SK-N-MC (cell line): ENCODE measurements around the gene MYT1.

Experiments used
- DNase-seq: peaks from one replicate; pipeline ENCODE4 v3.0.0-alpha.2; 2011; ENCODE audit warnings: low read depth, low spot score
- H3K27ac ChIP-seq: fragments of 200-600 bp; sonication (generic); 2 replicates; pipeline ENCODE4 v1.5.1; 2016; ENCODE audit warnings: mixed run types
- H3K36me3 ChIP-seq: fragments of 200-600 bp; sonication (generic); 2 replicates; pipeline ENCODE4 v1.6.1; 2017; ENCODE audit warnings: antibody characterized with exemption, low read length, mixed read lengths; ENCODE audit not compliant: insufficient read depth
- H3K4me3 ChIP-seq: fragments of 200-600 bp; sonication (generic); 2 replicates; pipeline ENCODE4 v1.5.1; 2016
- H3K9ac ChIP-seq: fragments of 200-600 bp; sonication (generic); 2 replicates; pipeline ENCODE4 v1.8.0; 2017; ENCODE audit warnings: mixed run types, mixed read lengths; ENCODE audit not compliant: insufficient read length
- H3K9me3 ChIP-seq: fragments of 200-600 bp; sonication (generic); 2 replicates; pipeline ENCODE4 v1.6.1; 2017; ENCODE audit warnings: low read depth, mild to moderate bottlenecking, antibody characterized with exemption, low read length, moderate library complexity, mixed read lengths
- EZH2 ChIP-seq: fragments of 200-600 bp; sonication (generic); IDR thresholded peaks from one replicate; pipeline ENCODE4 v1.6.1; 2017; ENCODE audit warnings: antibody characterized with exemption
- FOXP2 ChIP-seq: optimal IDR thresholded peaks from 2 replicates; pipeline ENCODE3; 2011; ENCODE audit warnings: mild to moderate bottlenecking, moderate library complexity; ENCODE audit not compliant: insufficient read depth; ENCODE audit errors: extremely low read length, control extremely low read depth
- POLR2AphosphoS5 ChIP-seq: IDR thresholded peaks from 2 replicates; pipeline ENCODE4 v1.6.1; 2012; ENCODE audit warnings: mild to moderate bottlenecking, low read depth, low read length, borderline replicate concordance

Gene MYT1

DNA sequence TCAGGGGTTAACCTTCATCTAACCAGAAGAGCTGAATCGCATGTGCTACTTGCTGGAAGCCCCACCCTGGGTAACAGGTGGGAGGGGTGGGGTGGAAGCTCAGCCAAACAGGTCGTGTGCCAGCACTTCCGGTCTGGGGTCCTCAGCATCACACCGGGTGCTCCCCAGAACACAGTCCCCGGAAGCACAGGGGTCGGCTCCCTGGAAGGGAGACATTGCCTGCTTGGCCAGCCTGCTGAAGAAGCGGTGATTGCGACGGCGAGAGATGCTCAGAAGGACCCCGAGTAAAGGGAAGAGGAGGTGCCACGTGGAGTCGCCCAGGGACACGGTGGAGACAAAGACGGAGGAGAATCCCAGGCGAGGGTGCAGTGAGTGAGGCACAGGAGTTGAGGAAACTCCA is 36.5 kb downstream of the MYT1 start:
- no peak overlapping the region for H3K9ac ChIP-seq
- no peaks in the 10 kb centered on the region for H3K9me3 ChIP-seq
- no peaks in the 10 kb centered on the region for H3K36me3 ChIP-seq
- no peak overlapping the region for H3K4me3 ChIP-seq
- TF ChIP-seq FOXP2 (no peak), POLR2AphosphoS5 (no peak), EZH2 (no peak)
- no peak for DNase-seq
- H3K27ac ChIP-seq, result no peak overlapping the region

DNA sequence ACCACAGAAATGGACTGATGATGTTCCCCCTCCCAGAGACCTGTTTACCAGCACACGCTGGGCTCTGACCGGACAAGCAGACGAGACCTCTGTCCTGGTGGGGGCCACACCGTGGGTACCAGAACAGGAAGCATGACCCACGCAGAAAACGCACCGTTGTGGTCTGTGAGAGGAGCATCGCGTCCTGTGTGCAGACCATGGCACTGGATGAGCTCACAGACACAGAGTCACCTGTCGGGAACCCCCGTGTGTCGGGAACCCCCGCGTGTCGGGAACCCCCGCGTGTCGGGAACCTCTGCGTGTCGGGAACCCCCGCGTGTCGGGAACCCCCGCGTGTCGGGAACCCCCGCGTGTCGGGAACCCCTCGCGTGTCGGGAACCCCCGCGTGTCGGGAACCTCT is 37.4 kb downstream of the MYT1 start:
- Histone ChIP-seq H3K36me3 (no peaks in the 10 kb centered on the region), H3K4me3 (no peak overlapping the region), H3K9ac (no peak overlapping the region), H3K9me3 (no peaks in the 10 kb centered on the region), H3K27ac (no peak overlapping the region)
- no peak for DNase-seq
- TF ChIP-seq POLR2AphosphoS5 (no peak), FOXP2 (no peak), EZH2 (no peak)

DNA sequence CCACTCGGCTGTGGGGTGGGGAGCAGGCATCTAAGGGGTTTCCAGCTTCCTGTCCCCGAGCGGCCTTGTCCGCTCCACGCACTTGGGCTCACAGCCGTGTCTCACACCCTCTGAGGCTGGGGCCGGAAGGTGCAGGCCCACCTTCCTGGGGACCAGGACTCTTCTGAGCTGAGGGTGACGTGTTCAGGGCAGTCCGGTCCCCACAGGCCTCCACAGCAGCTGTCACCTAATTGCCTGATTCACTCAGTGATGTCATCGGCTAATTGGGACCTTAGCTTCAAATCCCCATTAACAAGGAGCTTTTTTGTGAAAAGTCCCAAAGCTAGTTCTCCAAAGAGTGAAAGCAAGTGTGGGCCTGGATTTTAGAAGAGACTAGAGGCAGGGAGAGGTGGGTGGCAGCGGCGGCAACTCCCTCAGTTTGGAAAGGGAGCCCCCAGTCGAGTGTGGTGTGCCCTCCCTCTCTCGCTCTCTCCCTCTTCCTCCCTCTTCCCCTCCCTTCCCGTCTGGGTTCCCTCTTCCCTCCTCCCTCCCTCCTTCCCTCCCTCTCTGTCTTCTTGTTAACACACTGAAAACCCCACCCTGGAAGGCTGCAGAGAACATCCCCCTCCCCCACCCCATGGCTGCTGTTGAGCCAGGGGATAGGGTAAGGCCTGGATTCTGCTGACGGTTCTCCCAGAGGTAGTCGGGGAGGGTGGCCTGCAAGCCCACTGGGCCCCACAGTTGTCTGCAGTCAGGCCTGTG is 39.0 kb downstream of the MYT1 start:
- Histone ChIP-seq H3K36me3 (no peaks in the 10 kb centered on the region), H3K9me3 (no peaks in the 10 kb centered on the region), H3K27ac (no peak overlapping the region), H3K4me3 (no peak overlapping the region), H3K9ac (no peak overlapping the region)
- no peak for DNase-seq
- TF ChIP-seq EZH2 (no peak), FOXP2 (no peak), POLR2AphosphoS5 (no peak)

DNA sequence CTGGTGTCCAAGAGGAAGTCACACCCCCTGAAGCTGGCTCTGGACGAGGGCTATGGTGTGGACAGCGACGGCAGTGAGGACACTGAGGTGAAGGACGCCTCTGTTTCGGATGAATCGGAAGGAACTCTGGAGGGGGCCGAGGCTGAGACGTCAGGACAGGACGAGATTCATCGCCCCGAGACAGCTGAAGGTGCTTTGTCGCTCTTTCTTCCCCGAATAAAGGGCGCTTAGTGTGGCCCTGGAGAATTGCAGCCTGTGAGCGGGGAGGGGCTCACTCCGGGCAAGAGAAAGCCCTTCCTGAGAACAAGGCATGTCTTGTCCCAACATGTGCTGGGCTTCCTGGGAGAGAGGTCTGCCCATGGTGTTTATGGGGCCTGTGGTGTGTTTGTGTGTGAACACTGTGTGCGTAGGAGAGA is 41.4 kb downstream of the MYT1 start:
- H3K9ac ChIP-seq, result no peak overlapping the region
- no peaks in the 10 kb centered on the region for H3K36me3 ChIP-seq
- DNase-seq, result no peak
- H3K27ac ChIP-seq, result no peak overlapping the region
- TF ChIP-seq POLR2AphosphoS5 (no peak), FOXP2 (no peak), EZH2 (no peak)
- no peaks in the 10 kb centered on the region for H3K9me3 ChIP-seq
- no peak overlapping the region for H3K4me3 ChIP-seq

DNA sequence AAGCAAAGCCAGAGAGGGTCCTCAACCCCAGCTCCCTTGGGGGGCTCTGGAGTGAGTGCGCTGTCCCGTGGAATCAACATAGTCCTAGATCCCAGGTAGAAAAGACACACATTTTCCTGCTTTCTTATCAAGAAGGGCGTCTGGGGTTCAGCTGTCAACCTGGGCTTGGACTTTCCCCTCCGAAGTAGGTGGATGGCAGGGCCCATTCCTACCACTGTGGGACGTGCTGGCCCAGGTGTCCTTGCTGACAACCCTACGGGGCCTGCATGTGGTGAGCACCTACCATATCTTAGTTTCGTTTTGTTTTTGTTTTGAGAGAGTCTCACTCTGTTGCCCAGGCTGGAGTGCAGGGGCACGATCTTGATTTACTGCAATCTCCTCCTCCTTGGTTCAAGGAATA is 42.4 kb downstream of the MYT1 start:
- TF ChIP-seq POLR2AphosphoS5 (no peak), EZH2 (no peak), FOXP2 (no peak)
- no peaks in the 10 kb centered on the region for H3K9me3 ChIP-seq
- no peak overlapping the region for H3K27ac ChIP-seq
- H3K4me3 ChIP-seq, result no peak overlapping the region
- no peak for DNase-seq
- no peaks in the 10 kb centered on the region for H3K36me3 ChIP-seq
- H3K9ac ChIP-seq, result no peak overlapping the region

DNA sequence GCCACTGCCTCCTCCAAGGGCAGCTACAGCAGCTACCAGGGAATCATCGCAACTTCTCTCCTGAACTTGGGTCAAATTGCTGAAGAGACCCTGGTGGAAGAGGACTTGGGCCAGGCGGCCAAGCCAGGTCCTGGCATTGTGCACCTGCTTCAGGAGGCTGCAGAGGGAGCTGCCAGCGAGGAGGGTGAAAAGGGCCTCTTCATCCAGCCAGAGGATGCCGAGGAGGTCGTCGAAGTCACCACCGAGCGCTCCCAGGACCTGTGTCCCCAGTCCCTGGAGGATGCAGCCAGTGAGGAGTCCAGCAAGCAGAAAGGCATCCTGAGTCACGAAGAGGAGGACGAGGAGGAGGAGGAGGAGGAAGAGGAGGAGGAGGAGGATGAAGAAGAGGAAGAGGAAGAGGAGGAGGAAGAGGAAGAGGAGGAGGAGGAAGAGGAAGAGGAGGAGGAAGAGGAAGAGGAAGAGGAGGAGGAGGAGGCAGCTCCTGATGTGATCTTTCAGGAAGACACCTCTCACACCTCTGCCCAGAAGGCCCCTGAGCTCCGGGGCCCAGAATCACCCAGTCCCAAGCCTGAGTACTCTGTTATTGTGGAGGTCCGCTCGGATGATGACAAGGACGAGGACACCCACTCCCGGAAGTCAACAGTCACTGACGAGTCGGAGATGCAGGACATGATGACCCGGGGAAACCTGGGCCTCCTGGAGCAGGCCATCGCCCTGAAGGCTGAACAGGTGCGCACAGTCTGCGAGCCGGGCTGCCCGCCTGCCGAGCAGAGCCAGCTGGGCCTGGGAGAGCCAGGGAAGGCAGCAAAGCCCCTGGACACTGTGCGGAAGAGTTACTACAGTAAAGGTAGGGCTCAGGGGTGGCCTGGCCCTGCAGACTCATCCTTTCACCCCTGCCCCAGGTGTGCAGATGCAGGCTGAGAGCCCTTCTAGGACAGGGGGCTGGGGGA is 43.7 kb downstream of the MYT1 start:
- Histone ChIP-seq H3K9ac (no peak overlapping the region), H3K9me3 (no peaks in the 10 kb centered on the region), H3K27ac (no peak overlapping the region), H3K36me3 (no peaks in the 10 kb centered on the region), H3K4me3 (no peak overlapping the region)
- no peak for DNase-seq
- TF ChIP-seq POLR2AphosphoS5 (no peak), FOXP2 (no peak), EZH2 (no peak)

DNA sequence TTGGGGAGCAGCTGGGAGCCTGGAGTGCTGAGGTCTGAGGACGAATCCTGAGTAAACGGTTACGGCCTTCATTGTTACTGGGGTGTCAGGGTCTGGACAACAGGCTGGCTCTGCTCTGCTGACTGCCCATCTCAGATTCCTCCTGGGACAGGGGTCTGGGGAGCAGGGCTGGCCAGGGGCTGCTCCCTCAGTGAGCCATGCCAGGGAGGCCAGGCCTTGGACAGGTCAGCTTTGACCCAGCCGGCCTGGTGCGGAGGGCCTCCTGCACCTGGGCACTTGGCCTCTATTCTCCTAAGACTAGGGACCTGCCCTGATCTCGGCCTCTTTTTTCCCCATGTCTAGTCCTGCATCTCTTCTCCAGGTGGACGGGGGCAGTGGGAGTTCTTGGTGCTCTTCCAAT is 44.9 kb downstream of the MYT1 start:
- H3K9ac ChIP-seq, result no peak overlapping the region
- TF ChIP-seq FOXP2 (no peak), POLR2AphosphoS5 (no peak), EZH2 (no peak)
- no peak overlapping the region for H3K4me3 ChIP-seq
- DNase-seq, result no peak
- H3K36me3 ChIP-seq, result no peaks in the 10 kb centered on the region
- no peaks in the 10 kb centered on the region for H3K9me3 ChIP-seq
- H3K27ac ChIP-seq, result no peak overlapping the region

DNA sequence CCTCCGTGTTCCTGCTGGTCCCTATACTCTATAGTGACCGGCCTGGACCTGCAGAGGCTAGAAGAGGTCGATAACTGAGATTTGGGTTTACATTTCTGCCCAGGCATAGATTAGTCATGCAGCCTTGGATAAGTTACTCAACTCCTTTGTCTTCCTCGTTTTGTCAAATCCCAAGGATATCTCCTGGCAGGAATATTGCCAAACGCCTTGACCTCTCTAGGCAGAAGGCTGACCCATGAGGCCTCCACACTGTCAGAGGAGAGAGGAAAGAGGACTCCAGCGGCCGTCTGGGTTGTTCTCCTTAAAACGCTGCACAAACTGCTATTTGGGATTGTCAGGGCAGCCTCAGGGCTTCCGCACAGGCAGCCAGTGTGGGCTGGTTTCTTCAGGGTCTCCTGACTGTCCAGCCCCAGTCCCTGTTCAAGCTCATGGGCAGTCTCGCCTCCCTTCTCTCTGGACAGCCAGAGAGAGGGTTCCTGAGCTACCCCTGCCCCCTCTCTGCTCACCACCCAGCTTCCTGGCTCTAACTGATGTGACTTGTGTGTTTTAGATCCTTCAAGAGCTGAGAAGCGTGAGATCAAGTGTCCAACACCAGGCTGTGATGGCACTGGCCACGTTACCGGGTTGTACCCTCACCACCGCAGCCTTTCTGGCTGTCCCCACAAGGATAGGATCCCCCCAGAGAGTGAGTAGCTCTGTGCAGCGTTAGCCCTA is 46.6 kb downstream of the MYT1 start:
- Histone ChIP-seq H3K9ac (no peak overlapping the region), H3K9me3 (no peaks in the 10 kb centered on the region), H3K27ac (no peak overlapping the region), H3K4me3 (no peak overlapping the region), H3K36me3 (no peaks in the 10 kb centered on the region)
- TF ChIP-seq FOXP2 (no peak), EZH2 (no peak), POLR2AphosphoS5 (no peak)
- no peak for DNase-seq
